Suprapubic skin (tissue), 3 donors: Measurements from ENCODE around the gene SYNE2.

Experiments used
- CTCF ChIP-seq, 2 donors: fragments of 200-600 bp in 1 of 2; fragments of 450-650 bp in 1 of 2; sonication (generic) in 1 of 2; IDR thresholded peaks; one replicate each; pipeline ENCODE4 v1.5.1; 2016 to 2019; ENCODE audit warnings: antibody characterized with exemption in 2 of 2, mild to moderate bottlenecking in 1 of 2, moderate library complexity in 1 of 2
- EP300 ChIP-seq: sonication (generic); formaldehyde crosslinking; IDR thresholded peaks from one replicate; pipeline ENCODE4 v1.6.1; 2017; ENCODE audit warnings: antibody characterized with exemption

GRCh38 chr14:64197996-64198395 lies 345.2 kb downstream of the SYNE2 start:
- no peak for TF ChIP-seq CTCF (IDR thresholded peaks at IDR 0.05)
- no peak for TF ChIP-seq EP300
